GM10248 (cell line): Measurements from ENCODE around the gene CGRRF1.

ENCODE experiments used
- CTCF ChIA-PET: fragments of 300-600 bp; sonication (Branson Sonifier 250); formaldehyde crosslinking; extraction: SDS; loops from one replicate; lab custom pipeline; 2021; ENCODE audit warnings: antibody characterized with exemption; lab: Yijun Ruan, JAX
- POLR2A ChIA-PET: fragments of 350-650 bp; sonication (Branson Sonifier 250); formaldehyde crosslinking; extraction: SDS; loops from one replicate; lab custom pipeline; 2020; ENCODE audit warnings: antibody characterized with exemption; lab: Yijun Ruan, JAX
- DNase-seq: peaks from one replicate; pipeline ENCODE4 v3.0.0; 2012; ENCODE audit errors: extremely low spot score
- CTCF ChIP-seq: IDR thresholded peaks from 2 replicates; pipeline ENCODE4 v1.5.1; 2012; ENCODE audit warnings: mild to moderate bottlenecking, low read depth; ENCODE audit errors: extremely low read depth, missing control alignments, control extremely low read depth

CGRRF1 gene

GRCh38 chr14:54580933-54581332, 71.2 kb downstream of the CGRRF1 start:
- DNase-seq, result no peak
- ChIA-PET POLR2A (no interaction called here), CTCF (interaction anchor here (1.2 to 2.3 kb wide), 3 partner anchors 12 to 193 kb away, joined by 3 to 9 read pairs (median 4); no protein-coding TSS in a partner anchor)
- no peak for TF ChIP-seq CTCF

DNA sequence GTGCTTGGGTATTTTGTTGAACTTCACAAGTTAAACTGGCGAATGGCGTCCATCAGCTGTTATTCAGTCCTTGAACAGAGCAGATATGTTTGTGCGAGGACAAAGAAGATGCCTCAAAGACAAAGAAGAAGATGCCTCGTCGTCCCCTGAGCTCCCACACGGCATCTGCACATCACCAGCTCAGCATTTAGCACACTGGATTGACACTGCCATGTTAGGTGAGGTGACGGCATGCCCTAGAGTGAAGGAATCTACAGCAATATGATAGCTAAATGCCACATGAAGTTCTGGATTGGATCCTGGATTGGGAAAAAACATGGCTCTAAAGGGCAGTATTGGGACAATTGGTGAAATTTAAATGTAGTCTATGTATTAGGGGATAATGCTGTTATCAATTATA, 72.6 kb downstream of the CGRRF1 start:
- ChIA-PET POLR2A (no interaction called here), CTCF (interaction anchor here (1.0 to 2.0 kb wide), 8 partner anchors 8 to 192 kb away, joined by 3 to 8 read pairs (median 4); partner anchors contain the start of gene SAMD4A)
- no peak for DNase-seq
- no peak for TF ChIP-seq CTCF

DNA sequence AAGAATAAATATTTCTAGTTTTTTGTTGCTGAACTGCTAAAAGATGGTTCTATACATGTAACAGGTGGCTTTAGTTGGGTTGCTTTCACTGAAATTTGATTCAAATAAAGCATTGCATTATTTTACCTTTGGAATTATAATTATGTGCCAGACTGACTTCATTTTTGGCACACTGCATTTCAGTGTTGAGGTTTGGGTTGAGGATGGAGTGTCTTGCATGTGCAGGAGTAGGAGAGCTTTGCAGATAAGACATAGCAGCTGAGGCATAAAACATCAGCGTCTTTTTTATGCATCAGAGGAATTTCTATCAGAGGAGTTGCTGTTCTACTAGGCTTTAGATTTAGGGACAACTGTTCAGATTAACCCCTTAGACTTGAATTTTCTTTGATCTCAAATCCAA, 74.4 kb downstream of the CGRRF1 start:
- ChIA-PET CTCF (interaction anchor here (0.9 kb wide), 1 partner anchor 189 kb away, joined by 3 read pairs; no protein-coding TSS in a partner anchor), POLR2A (no interaction called here)
- TF ChIP-seq CTCF, result no peak
- DNase-seq, result no peak

GRCh38 chr14:54585214-54585613, 75.5 kb downstream of the CGRRF1 start:
- TF ChIP-seq CTCF, result no peak
- no peak for DNase-seq
- CTCF ChIA-PET, result no interaction called here
- POLR2A ChIA-PET, result no interaction called here
